GM12878 (cell line): ENCODE data around the gene PI4KB. TPM values are rescaled to one million over a fixed set of nuclear protein-coding genes. Genes with fewer than 3 reads are reported as not detected.

Source experiments
- BACH1 ChIP-seq: fragments of 450-650 bp; IDR thresholded peaks from 2 replicates; pipeline ENCODE4 v1.6.1; 2017; ENCODE audit warnings: mild to moderate bottlenecking, borderline replicate concordance
- BCL11A ChIP-seq: IDR thresholded peaks from 2 replicates; pipeline ENCODE4 v1.6.1; 2011; ENCODE audit warnings: low read depth, low read length
- CBFB ChIP-seq: IDR thresholded peaks from 2 replicates; pipeline ENCODE4 v1.6.1; 2016; ENCODE audit warnings: antibody characterized with exemption, low read depth
- CREM ChIP-seq: IDR thresholded peaks from 2 replicates; pipeline ENCODE4 v1.6.1; 2014; ENCODE audit warnings: antibody characterized with exemption, low read depth
- HDGF ChIP-seq: fragments of 450-650 bp; IDR thresholded peaks from 2 replicates; pipeline ENCODE4 v1.6.1; 2016; ENCODE audit warnings: antibody characterized with exemption
- IRF4 ChIP-seq: IDR thresholded peaks from 2 replicates; pipeline ENCODE4 v1.6.1; 2011; ENCODE audit warnings: low read depth, low read length
- MXI1 ChIP-seq: fragments of 150-350 bp; IDR thresholded peaks from 2 replicates; pipeline ENCODE4 v1.6.1; 2011; ENCODE audit warnings: low read depth, mild to moderate bottlenecking, inconsistent platforms, low read length, improper control_type of control experiment
- NBN ChIP-seq: fragments of 450-650 bp; IDR thresholded peaks from 2 replicates; pipeline ENCODE4 v1.6.1; 2016
- NR2C2 ChIP-seq: IDR thresholded peaks from 2 replicates; pipeline ENCODE4 v1.6.1; 2011; ENCODE audit warnings: borderline replicate concordance, low read depth; ENCODE audit not compliant: control insufficient read depth, insufficient read length
- NRF1 ChIP-seq: conservative IDR thresholded peaks from 2 replicates; pipeline ENCODE4 v1.6.1; 2011; ENCODE audit warnings: mild to moderate bottlenecking, low read depth, low read length, improper control_type of control experiment
- PML ChIP-seq: IDR thresholded peaks from 2 replicates; pipeline ENCODE4 v1.6.1; 2012; ENCODE audit warnings: low read length, inconsistent platforms
- RFX5 ChIP-seq: IDR thresholded peaks from 2 replicates; pipeline ENCODE4 v1.6.1; 2011; ENCODE audit warnings: low read depth, low read length, improper control_type of control experiment
- SMARCA5 ChIP-seq: fragments of 450-650 bp; IDR thresholded peaks from 2 replicates; pipeline ENCODE4 v1.6.1; 2017; ENCODE audit warnings: mild to moderate bottlenecking
- SPI1 ChIP-seq: IDR thresholded peaks from 2 replicates; pipeline ENCODE4 v1.6.1; 2011; ENCODE audit warnings: low read depth, mild to moderate bottlenecking, low read length, moderate library complexity, borderline replicate concordance; ENCODE audit not compliant: insufficient read depth
- STAT3 ChIP-seq: IDR thresholded peaks from 2 replicates; pipeline ENCODE4 v1.6.1; 2011; ENCODE audit warnings: low read depth, low read length, improper control_type of control experiment
- ZNF217 ChIP-seq: fragments of 450-650 bp; IDR thresholded peaks from 2 replicates; pipeline ENCODE4 v1.6.1; 2017; ENCODE audit warnings: antibody characterized with exemption, mild to moderate bottlenecking
- ZNF592 ChIP-seq: fragments of 450-650 bp; IDR thresholded peaks from 2 replicates; pipeline ENCODE4 v1.6.1; 2017; ENCODE audit warnings: mild to moderate bottlenecking, moderate library complexity
- polyA plus RNA-seq, 11 experiments: library from polyadenylated mRNA; depleted of rRNA in 4 of 11; unstranded in 6 of 11; stranded (reverse) in 5 of 11; fragments of >200 nt; fragmentation: Nextera tagmentation in 4 of 11; fragmentation: Illumina TruSeq in 1 of 11; extraction: Ambion mirVana in 4 of 11; extraction: Trizol in 1 of 11; gene quantifications; 1 replicate in 1 of 11; 2 replicates in 10 of 11; pipeline versions ENCODE4 v1.2.1 to v1.2.3, GENCODE V29; 2011 to 2016; ENCODE audit warnings: inconsistent platforms in 2 of 11, missing spikeins in 2 of 11, low read depth in 1 of 11
- total RNA-seq, 4 experiments: library from RNA; depleted of rRNA in 3 of 4; stranded (reverse); fragments of >200 nt in 3 of 4; fragmentation: Illumina TruSeq in 1 of 4; extraction: Trizol in 1 of 4; gene quantifications; 2 replicates each; pipeline versions ENCODE4 v1.2.1 to v1.2.3, GENCODE V29; 2013 to 2021
- TF ChIP-seq, protein P1 (sequence below): IDR thresholded peaks from 2 replicates; pipeline ENCODE4 v1.6.1; 2012; ENCODE audit warnings: low read length, inconsistent platforms
- TF ChIP-seq, protein P2 (sequence below): IDR thresholded peaks from 2 replicates; pipeline ENCODE4 v1.6.1; 2012; ENCODE audit warnings: low read depth, low read length, improper control_type of control experiment
- TF ChIP-seq, protein P3 (sequence below): fragments of 450-650 bp; IDR thresholded peaks from 2 replicates; pipeline ENCODE4 v1.6.1; 2016; ENCODE audit warnings: mild to moderate bottlenecking, moderate library complexity, borderline replicate concordance

The PI4KB gene
- total and polyA plus RNA-seq, 10 of the 15 experiments (the other 5 are each of a cell fraction or from before 2014, with no cell fraction given), result 3.3 to 88.3 (median 51.7) TPM

- TF ChIP-seq, protein P1, sequence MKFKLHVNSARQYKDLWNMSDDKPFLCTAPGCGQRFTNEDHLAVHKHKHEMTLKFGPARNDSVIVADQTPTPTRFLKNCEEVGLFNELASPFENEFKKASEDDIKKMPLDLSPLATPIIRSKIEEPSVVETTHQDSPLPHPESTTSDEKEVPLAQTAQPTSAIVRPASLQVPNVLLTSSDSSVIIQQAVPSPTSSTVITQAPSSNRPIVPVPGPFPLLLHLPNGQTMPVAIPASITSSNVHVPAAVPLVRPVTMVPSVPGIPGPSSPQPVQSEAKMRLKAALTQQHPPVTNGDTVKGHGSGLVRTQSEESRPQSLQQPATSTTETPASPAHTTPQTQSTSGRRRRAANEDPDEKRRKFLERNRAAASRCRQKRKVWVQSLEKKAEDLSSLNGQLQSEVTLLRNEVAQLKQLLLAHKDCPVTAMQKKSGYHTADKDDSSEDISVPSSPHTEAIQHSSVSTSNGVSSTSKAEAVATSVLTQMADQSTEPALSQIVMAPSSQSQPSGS, result no peak
- TF ChIP-seq HDGF, result peak; percentile 97
- TF ChIP-seq, protein P2, sequence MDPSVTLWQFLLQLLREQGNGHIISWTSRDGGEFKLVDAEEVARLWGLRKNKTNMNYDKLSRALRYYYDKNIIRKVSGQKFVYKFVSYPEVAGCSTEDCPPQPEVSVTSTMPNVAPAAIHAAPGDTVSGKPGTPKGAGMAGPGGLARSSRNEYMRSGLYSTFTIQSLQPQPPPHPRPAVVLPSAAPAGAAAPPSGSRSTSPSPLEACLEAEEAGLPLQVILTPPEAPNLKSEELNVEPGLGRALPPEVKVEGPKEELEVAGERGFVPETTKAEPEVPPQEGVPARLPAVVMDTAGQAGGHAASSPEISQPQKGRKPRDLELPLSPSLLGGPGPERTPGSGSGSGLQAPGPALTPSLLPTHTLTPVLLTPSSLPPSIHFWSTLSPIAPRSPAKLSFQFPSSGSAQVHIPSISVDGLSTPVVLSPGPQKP, result no peak
- TF ChIP-seq RFX5, result peak; percentile 84; the same call in 1 of the 2 replicates
- TF ChIP-seq NR2C2, result no peak
- TF ChIP-seq SPI1, result no peak
- TF ChIP-seq STAT3, result no peak
- peak; percentile 4; the same call in 1 of the 2 replicates for TF ChIP-seq MXI1
- TF ChIP-seq CBFB, result no peak
- no peak for TF ChIP-seq SMARCA5
- peak; percentile 14; the same call in 1 of the 2 replicates for TF ChIP-seq NBN
- peak; percentile 19; the same call in 1 of the 2 replicates for TF ChIP-seq BACH1
- TF ChIP-seq PML, result peak; percentile 12; the same call in 1 of the 2 replicates
- TF ChIP-seq CREM, result no peak
- TF ChIP-seq BCL11A, result peak; percentile 6; the same call in 1 of the 2 replicates
- TF ChIP-seq, protein P3, sequence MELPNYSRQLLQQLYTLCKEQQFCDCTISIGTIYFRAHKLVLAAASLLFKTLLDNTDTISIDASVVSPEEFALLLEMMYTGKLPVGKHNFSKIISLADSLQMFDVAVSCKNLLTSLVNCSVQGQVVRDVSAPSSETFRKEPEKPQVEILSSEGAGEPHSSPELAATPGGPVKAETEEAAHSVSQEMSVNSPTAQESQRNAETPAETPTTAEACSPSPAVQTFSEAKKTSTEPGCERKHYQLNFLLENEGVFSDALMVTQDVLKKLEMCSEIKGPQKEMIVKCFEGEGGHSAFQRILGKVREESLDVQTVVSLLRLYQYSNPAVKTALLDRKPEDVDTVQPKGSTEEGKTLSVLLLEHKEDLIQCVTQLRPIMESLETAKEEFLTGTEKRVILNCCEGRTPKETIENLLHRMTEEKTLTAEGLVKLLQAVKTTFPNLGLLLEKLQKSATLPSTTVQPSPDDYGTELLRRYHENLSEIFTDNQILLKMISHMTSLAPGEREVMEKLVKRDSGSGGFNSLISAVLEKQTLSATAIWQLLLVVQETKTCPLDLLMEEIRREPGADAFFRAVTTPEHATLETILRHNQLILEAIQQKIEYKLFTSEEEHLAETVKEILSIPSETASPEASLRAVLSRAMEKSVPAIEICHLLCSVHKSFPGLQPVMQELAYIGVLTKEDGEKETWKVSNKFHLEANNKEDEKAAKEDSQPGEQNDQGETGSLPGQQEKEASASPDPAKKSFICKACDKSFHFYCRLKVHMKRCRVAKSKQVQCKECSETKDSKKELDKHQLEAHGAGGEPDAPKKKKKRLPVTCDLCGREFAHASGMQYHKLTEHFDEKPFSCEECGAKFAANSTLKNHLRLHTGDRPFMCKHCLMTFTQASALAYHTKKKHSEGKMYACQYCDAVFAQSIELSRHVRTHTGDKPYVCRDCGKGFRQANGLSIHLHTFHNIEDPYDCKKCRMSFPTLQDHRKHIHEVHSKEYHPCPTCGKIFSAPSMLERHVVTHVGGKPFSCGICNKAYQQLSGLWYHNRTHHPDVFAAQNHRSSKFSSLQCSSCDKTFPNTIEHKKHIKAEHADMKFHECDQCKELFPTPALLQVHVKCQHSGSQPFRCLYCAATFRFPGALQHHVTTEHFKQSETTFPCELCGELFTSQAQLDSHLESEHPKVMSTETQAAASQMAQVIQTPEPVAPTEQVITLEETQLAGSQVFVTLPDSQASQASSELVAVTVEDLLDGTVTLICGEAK, result peak; percentile 46; the same call in 1 of the 2 replicates
- no peak for TF ChIP-seq ZNF217
- TF ChIP-seq NRF1, result peak; percentile 35; the same call in 1 of the 2 replicates
- 0 out of 2 replicates have a peak, but pooled peaks have one; percentile 21 for TF ChIP-seq IRF4
- TF ChIP-seq ZNF592, result no peak
Observed at GRCh38 chr1:151281969-151282882, 45.0 kb downstream of the PI4KB start, which contains the start of gene ZNF687 (continued).
